GM12878 (cell line): Measurements from ENCODE around the gene TEKT2. TPM values are rescaled to one million over a fixed set of nuclear protein-coding genes. Genes with fewer than 3 reads are reported as not detected.

ENCODE experiments used
- ATAC-seq: fragments of 200-7000 bp; cut with Tn5 transposase; 3 replicates; pipeline ENCODE4 v1.9.1; 2020; ENCODE audit warnings: mild to moderate bottlenecking, moderate library complexity
- BruUV-seq: library from RNA; stranded (reverse); fragments of 400-500 nt; replicated peaks from 2 replicates; lab custom pipeline; 2021; lab: Mats Ljungman, UMichigan
- CTCF ChIA-PET: fragments of 300-600 bp; sonication (Branson Sonifier 250); formaldehyde crosslinking; extraction: SDS; loops from one replicate; lab custom pipeline; 2021; ENCODE audit warnings: inconsistent platforms; lab: Yijun Ruan, JAX
- POLR2A ChIA-PET: fragments of 350-600 bp; formaldehyde crosslinking; extraction: SDS; loops from one replicate; lab custom pipeline; 2021; ENCODE audit warnings: inconsistent platforms; lab: Charles Lee
- RAD21 ChIA-PET: fragments of 300-600 bp; sonication (Branson Sonifier 250); formaldehyde crosslinking; loops from one replicate; lab custom pipeline; 2023; ENCODE audit warnings: antibody characterized with exemption; ENCODE audit not compliant: unreplicated experiment; lab: Charles Lee
- SMC1A ChIA-PET: fragments of 300-600 bp; sonication (Branson Sonifier 250); formaldehyde crosslinking; loops from one replicate; lab custom pipeline; 2023; ENCODE audit not compliant: unreplicated experiment, uncharacterized antibody; lab: Charles Lee
- DNase-seq: peaks from one replicate; pipeline ENCODE4 v3.0.0-alpha.2; 2011; ENCODE audit warnings: low read depth, low spot score
- FAIRE-seq: peaks from 3 replicates; lab custom pipeline; 2011; peaks lifted over from hg19 to GRCh38; lab: Jason Lieb, UNC
- H2AFZ ChIP-seq: 2 replicates; pipeline ENCODE4 v1.6.0; 2011; ENCODE audit warnings: low read depth, low read length, control low read depth; ENCODE audit not compliant: control insufficient read depth
- H3K27ac ChIP-seq: 2 replicates; pipeline ENCODE4 v1.5.1; 2011; ENCODE audit warnings: control low read depth; ENCODE audit not compliant: control insufficient read depth, insufficient read depth
- H3K27me3 ChIP-seq, 2 experiments: replicated peaks in 1 of 2; 2 replicates each; pipeline versions ENCODE4 v1.6.0 to v1.6.1; 2011; ENCODE audit warnings: low read length in 1 of 2; ENCODE audit not compliant: control insufficient read depth in 2 of 2, insufficient read depth in 2 of 2
- H3K36me3 ChIP-seq, 2 experiments: 2 replicates each; pipeline ENCODE4 v1.5.1; 2011; ENCODE audit warnings: low read length in 1 of 2; ENCODE audit not compliant: control insufficient read depth in 2 of 2, insufficient read depth in 2 of 2
- H3K4me1 ChIP-seq: 2 replicates; pipeline ENCODE4 v1.6.1; 2011; ENCODE audit warnings: mild to moderate bottlenecking, low read length, moderate library complexity, mixed read lengths; ENCODE audit not compliant: control insufficient read depth, insufficient read depth
- H3K4me2 ChIP-seq: 2 replicates; pipeline ENCODE4 v1.6.0; 2011; ENCODE audit warnings: control low read depth; ENCODE audit not compliant: control insufficient read depth, insufficient read depth
- H3K4me3 ChIP-seq: fragments of 200-600 bp; sonication (generic); 2 replicates; pipeline ENCODE4 v1.5.1; 2016
- H3K79me2 ChIP-seq: 2 replicates; pipeline ENCODE4 v1.6.0; 2011; ENCODE audit warnings: low read length; ENCODE audit not compliant: control insufficient read depth, insufficient read depth
- H3K9ac ChIP-seq: 2 replicates; pipeline ENCODE4 v1.8.0; 2011; ENCODE audit warnings: low read length, control low read depth, mixed read lengths; ENCODE audit not compliant: control insufficient read depth, insufficient read depth
- H3K9me3 ChIP-seq: replicated peaks from 3 replicates; pipeline ENCODE4 v1.5.1; 2011; ENCODE audit warnings: mild to moderate bottlenecking, low read length; ENCODE audit not compliant: control insufficient read depth, insufficient read depth
- H4K20me1 ChIP-seq: 2 replicates; pipeline ENCODE4 v1.6.0; 2011; ENCODE audit not compliant: control insufficient read depth, insufficient read depth
- BACH1 ChIP-seq: fragments of 450-650 bp; IDR thresholded peaks from 2 replicates; pipeline ENCODE4 v1.6.1; 2017; ENCODE audit warnings: mild to moderate bottlenecking, borderline replicate concordance
- BHLHE40 ChIP-seq, 2 experiments: fragments of 450-650 bp in 1 of 2; IDR thresholded peaks; 2 replicates each; pipeline ENCODE4 v1.6.1; 2011 to 2017; ENCODE audit warnings: low read depth in 2 of 2, borderline replicate concordance in 1 of 2, improper control_type of control experiment in 1 of 2, low read length in 1 of 2, mild to moderate bottlenecking in 1 of 2
- EGR1 ChIP-seq, 2 experiments: IDR thresholded peaks; 1 replicate in 1 of 2; 2 replicates in 1 of 2; pipeline ENCODE4 v1.6.1; 2011 to 2012; ENCODE audit warnings: low read depth in 2 of 2, low read length in 2 of 2, borderline replicate concordance in 1 of 2, mild to moderate bottlenecking in 1 of 2, moderate library complexity in 1 of 2
- MTA2 ChIP-seq: fragments of 450-650 bp; IDR thresholded peaks from 2 replicates; pipeline ENCODE4 v1.6.1; 2016; ENCODE audit warnings: low read depth, mild to moderate bottlenecking, moderate library complexity
- MYC ChIP-seq: IDR thresholded peaks from 2 replicates; pipeline ENCODE4 v1.6.1; 2011; ENCODE audit warnings: mild to moderate bottlenecking, low read length, moderate library complexity, inconsistent platforms; ENCODE audit not compliant: insufficient read depth, insufficient replicate concordance, insufficient read length, severe bottlenecking
- NR2C1 ChIP-seq: fragments of 450-650 bp; IDR thresholded peaks from 2 replicates; pipeline ENCODE4 v1.6.1; 2017; ENCODE audit warnings: antibody characterized with exemption, mild to moderate bottlenecking, moderate library complexity
- RUNX3 ChIP-seq: IDR thresholded peaks from 2 replicates; pipeline ENCODE4 v1.6.1; 2012; ENCODE audit warnings: low read length, inconsistent platforms
- SUPT20H ChIP-seq: IDR thresholded peaks from 2 replicates; pipeline ENCODE4 v1.6.1; 2011; ENCODE audit warnings: low read depth, mild to moderate bottlenecking, low read length, moderate library complexity, borderline replicate concordance; ENCODE audit not compliant: control insufficient read depth
- TAF1 ChIP-seq: IDR thresholded peaks from 2 replicates; pipeline ENCODE4 v1.6.1; 2011; ENCODE audit warnings: mild to moderate bottlenecking, low read depth, low read length, borderline replicate concordance
- TBL1XR1 ChIP-seq: IDR thresholded peaks from 2 replicates; pipeline ENCODE4 v1.6.1; 2012; ENCODE audit warnings: low read depth, low read length, improper control_type of control experiment
- ZNF274 ChIP-seq: IDR thresholded peaks from one replicate; pipeline ENCODE4 v1.8.0; 2011; ENCODE audit not compliant: insufficient read length, insufficient read depth
- ZNF622 ChIP-seq: fragments of 450-650 bp; IDR thresholded peaks from 2 replicates; pipeline ENCODE4 v1.6.1; 2017; ENCODE audit warnings: mild to moderate bottlenecking, inconsistent platforms
- ZZZ3 ChIP-seq: IDR thresholded peaks from 2 replicates; pipeline ENCODE4 v1.6.1; 2011; ENCODE audit warnings: low read depth; ENCODE audit not compliant: control insufficient read depth, insufficient read length
- WGBS: methylation state at CpG from one replicate; pipeline ENCODE4 v1.1.6; 2016; ENCODE audit warnings: low lambda C conversion rate; ENCODE audit not compliant: insufficient replicate concordance, insufficient coverage; ENCODE audit errors: missing lambda C conversion rate; 5-methylcytosine and 5-hydroxymethylcytosine counted together
- in situ Hi-C: fragments of 300-500 bp; cut with MboI; formaldehyde crosslinking; loops from 9 replicates; pipeline ENCODE4 v1.14.3; 2018; ENCODE audit warnings: mixed read lengths
- intact Hi-C: fragments of 100-400 bp; cut with micrococcal nuclease; formaldehyde crosslinking; loops from one replicate; pipeline ENCODE4 v1.14.2; 2022; ENCODE audit not compliant: unreplicated experiment
- polyA plus RNA-seq, 11 experiments: library from polyadenylated mRNA; depleted of rRNA in 4 of 11; unstranded in 6 of 11; stranded (reverse) in 5 of 11; fragments of >200 nt; fragmentation: Nextera tagmentation in 4 of 11; fragmentation: Illumina TruSeq in 1 of 11; extraction: Ambion mirVana in 4 of 11; extraction: Trizol in 1 of 11; gene quantifications; 1 replicate in 1 of 11; 2 replicates in 10 of 11; pipeline versions ENCODE4 v1.2.1 to v1.2.3, GENCODE V29; 2011 to 2016; ENCODE audit warnings: inconsistent platforms in 2 of 11, missing spikeins in 2 of 11, low read depth in 1 of 11
- total RNA-seq, 4 experiments: library from RNA; depleted of rRNA in 3 of 4; stranded (reverse); fragments of >200 nt in 3 of 4; fragmentation: Illumina TruSeq in 1 of 4; extraction: Trizol in 1 of 4; gene quantifications; 2 replicates each; pipeline versions ENCODE4 v1.2.1 to v1.2.3, GENCODE V29; 2013 to 2021
- TF ChIP-seq, protein P1 (sequence below), 3 experiments: IDR thresholded peaks in 2 of 3; conservative IDR thresholded peaks in 1 of 3; 2 replicates each; pipeline ENCODE4 v1.5.1; 2011; ENCODE audit warnings: low read depth in 3 of 3, low read length in 3 of 3, mild to moderate bottlenecking in 3 of 3, control low read depth in 2 of 3, moderate library complexity in 2 of 3, inconsistent platforms in 1 of 3, mixed read lengths in 1 of 3; ENCODE audit not compliant: control insufficient read depth in 2 of 3, insufficient read depth in 1 of 3; ENCODE audit errors: extremely low read depth in 1 of 3
- TF ChIP-seq, protein P2 (sequence below): fragments of 450-650 bp; IDR thresholded peaks from 2 replicates; pipeline ENCODE4 v1.6.1; 2017; ENCODE audit warnings: mild to moderate bottlenecking, moderate library complexity

The TEKT2 gene
- total and polyA plus RNA-seq, 10 of the 15 experiments (the other 5 are each of a cell fraction or from before 2014, with no cell fraction given), result 0.07 to 0.13 TPM; not detected in 8

DNA sequence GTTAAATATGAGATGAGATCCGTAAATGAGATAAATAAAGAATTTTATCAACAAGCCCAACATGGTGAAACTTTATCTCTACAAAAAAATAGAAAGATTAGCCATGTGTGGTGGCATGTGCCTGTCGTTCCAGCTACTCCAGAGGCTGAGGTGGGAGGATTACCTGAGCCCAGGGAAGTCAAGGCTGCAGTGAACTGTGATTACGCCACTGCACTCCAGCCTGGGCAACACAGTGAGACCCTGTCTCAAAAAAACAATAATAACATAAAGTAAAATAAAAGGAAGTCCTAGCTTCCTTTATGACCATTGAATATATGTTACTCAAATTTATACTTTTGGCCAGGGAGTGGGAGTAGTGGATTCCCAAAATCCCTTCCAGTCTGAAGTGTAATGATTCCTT lies 48.7 kb upstream of the TEKT2 start:
- no peak for DNase-seq
- Histone ChIP-seq H3K4me1 (no peaks in the 10 kb centered on the region), H3K79me2 (no peaks in the 10 kb centered on the region), H3K9ac (no peak overlapping the region), H3K4me3 (no peak overlapping the region), H3K9me3 (no peaks in the 10 kb centered on the region), H3K27me3 (no peaks in the 10 kb centered on the region), H2AFZ (no peak overlapping the region), H4K20me1 (no peaks in the 10 kb centered on the region), H3K4me2 (no peak overlapping the region), H3K36me3 (0 out of 4 replicates have a peak, but pooled peaks cover 0 to 3% of the 10 kb centered on the region in 2 experiments), H3K27ac (no peak overlapping the region)
- WGBS, result 98% methylated on average over 3 of the region's 3 CpGs
- no peak for ATAC-seq
- intact Hi-C loops, result no loop called here
- SMC1A ChIA-PET, result no interaction called here
- CTCF ChIA-PET, result no interaction called here
- TF ChIP-seq SUPT20H (no peak), TBL1XR1 (no peak), TAF1 (no peak), BHLHE40 (IDR thresholded peaks at IDR 0.05; ENCODE audit: borderline replicate concordance in 1 of 2, low read depth in 2 of 2, low read length in 1 of 2) (no peak), MTA2 (no peak), RUNX3 (no peak), EGR1 (IDR thresholded peaks at IDR 0.05; ENCODE audit: borderline replicate concordance in 1 of 2, low read depth in 2 of 2, low read length in 2 of 2) (no peak), BACH1 (no peak), ZNF274 (no peak), NR2C1 (no peak), ZNF622 (no peak), ZZZ3 (no peak), MYC (no peak)
- TF ChIP-seq, protein P1, sequence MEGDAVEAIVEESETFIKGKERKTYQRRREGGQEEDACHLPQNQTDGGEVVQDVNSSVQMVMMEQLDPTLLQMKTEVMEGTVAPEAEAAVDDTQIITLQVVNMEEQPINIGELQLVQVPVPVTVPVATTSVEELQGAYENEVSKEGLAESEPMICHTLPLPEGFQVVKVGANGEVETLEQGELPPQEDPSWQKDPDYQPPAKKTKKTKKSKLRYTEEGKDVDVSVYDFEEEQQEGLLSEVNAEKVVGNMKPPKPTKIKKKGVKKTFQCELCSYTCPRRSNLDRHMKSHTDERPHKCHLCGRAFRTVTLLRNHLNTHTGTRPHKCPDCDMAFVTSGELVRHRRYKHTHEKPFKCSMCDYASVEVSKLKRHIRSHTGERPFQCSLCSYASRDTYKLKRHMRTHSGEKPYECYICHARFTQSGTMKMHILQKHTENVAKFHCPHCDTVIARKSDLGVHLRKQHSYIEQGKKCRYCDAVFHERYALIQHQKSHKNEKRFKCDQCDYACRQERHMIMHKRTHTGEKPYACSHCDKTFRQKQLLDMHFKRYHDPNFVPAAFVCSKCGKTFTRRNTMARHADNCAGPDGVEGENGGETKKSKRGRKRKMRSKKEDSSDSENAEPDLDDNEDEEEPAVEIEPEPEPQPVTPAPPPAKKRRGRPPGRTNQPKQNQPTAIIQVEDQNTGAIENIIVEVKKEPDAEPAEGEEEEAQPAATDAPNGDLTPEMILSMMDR (IDR thresholded peaks at IDR 0.05 in 2 of 3, conservative IDR thresholded peaks at IDR 0.05 in 1 of 3; ENCODE audit: control insufficient read depth in 2 of 3, extremely low read depth in 1 of 3, insufficient read depth in 1 of 3, low read depth in 3 of 3, low read length in 3 of 3), result no peak
- TF ChIP-seq, protein P2, sequence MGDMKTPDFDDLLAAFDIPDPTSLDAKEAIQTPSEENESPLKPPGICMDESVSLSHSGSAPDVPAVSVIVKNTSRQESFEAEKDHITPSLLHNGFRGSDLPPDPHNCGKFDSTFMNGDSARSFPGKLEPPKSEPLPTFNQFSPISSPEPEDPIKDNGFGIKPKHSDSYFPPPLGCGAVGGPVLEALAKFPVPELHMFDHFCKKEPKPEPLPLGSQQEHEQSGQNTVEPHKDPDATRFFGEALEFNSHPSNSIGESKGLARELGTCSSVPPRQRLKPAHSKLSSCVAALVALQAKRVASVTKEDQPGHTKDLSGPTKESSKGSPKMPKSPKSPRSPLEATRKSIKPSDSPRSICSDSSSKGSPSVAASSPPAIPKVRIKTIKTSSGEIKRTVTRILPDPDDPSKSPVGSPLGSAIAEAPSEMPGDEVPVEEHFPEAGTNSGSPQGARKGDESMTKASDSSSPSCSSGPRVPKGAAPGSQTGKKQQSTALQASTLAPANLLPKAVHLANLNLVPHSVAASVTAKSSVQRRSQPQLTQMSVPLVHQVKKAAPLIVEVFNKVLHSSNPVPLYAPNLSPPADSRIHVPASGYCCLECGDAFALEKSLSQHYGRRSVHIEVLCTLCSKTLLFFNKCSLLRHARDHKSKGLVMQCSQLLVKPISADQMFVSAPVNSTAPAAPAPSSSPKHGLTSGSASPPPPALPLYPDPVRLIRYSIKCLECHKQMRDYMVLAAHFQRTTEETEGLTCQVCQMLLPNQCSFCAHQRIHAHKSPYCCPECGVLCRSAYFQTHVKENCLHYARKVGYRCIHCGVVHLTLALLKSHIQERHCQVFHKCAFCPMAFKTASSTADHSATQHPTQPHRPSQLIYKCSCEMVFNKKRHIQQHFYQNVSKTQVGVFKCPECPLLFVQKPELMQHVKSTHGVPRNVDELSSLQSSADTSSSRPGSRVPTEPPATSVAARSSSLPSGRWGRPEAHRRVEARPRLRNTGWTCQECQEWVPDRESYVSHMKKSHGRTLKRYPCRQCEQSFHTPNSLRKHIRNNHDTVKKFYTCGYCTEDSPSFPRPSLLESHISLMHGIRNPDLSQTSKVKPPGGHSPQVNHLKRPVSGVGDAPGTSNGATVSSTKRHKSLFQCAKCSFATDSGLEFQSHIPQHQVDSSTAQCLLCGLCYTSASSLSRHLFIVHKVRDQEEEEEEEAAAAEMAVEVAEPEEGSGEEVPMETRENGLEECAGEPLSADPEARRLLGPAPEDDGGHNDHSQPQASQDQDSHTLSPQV, result no peak
- POLR2A ChIA-PET, result no interaction called here
- in situ Hi-C loops, result no loop called here
- RAD21 ChIA-PET, result no interaction called here
- BruUV-seq, result no TSS peak
- FAIRE-seq, result no peak
